Endothelial cell of umbilical vein (primary cell): ENCODE measurements around the gene NFYA. TPM values are rescaled to one million over a fixed set of nuclear protein-coding genes. Genes with fewer than 3 reads are reported as not detected.

Experiments used
- BruUV-seq: library from RNA; stranded (reverse); fragments of 400-500 nt; replicated peaks from 2 replicates; lab custom pipeline; 2021; lab: Mats Ljungman, UMichigan
- CTCF ChIA-PET: fragments of 300-600, 350-600 bp; sonication (Branson Sonifier 250); formaldehyde crosslinking; loops from one replicate; lab custom pipeline; 2021; ENCODE audit warnings: antibody characterized with exemption, inconsistent platforms; lab: Charles Lee
- POLR2A ChIA-PET: fragments of 300-600, 350-600 bp; sonication (Branson Sonifier 250); formaldehyde crosslinking; loops from one replicate; lab custom pipeline; 2021; ENCODE audit warnings: antibody characterized with exemption, inconsistent platforms; lab: Charles Lee
- DNase-seq: peaks from one replicate; pipeline ENCODE4 v3.0.0-alpha.2; 2011; ENCODE audit warnings: low read depth, low spot score
- FAIRE-seq: peaks from 2 replicates; lab custom pipeline; 2011; peaks lifted over from hg19 to GRCh38; lab: Jason Lieb, UNC
- H2AFZ ChIP-seq: 2 replicates; pipeline ENCODE4 v1.6.0; 2012; ENCODE audit warnings: low read depth, low read length, control low read depth, inconsistent platforms
- H3K27ac ChIP-seq: 2 replicates; pipeline ENCODE4 v1.5.1; 2011; ENCODE audit warnings: low read depth, mild to moderate bottlenecking, control low read depth, low read length, moderate library complexity; ENCODE audit not compliant: insufficient read depth
- H3K27me3 ChIP-seq, 2 experiments: 2 replicates each; pipeline versions ENCODE4 v1.6.0 to v1.6.1; 2011; ENCODE audit warnings: low read length in 2 of 2, mixed read lengths in 1 of 2; ENCODE audit not compliant: control insufficient read depth in 2 of 2, insufficient read depth in 2 of 2
- H3K36me3 ChIP-seq, 2 experiments: 2 replicates in 1 of 2; 3 replicates in 1 of 2; pipeline ENCODE4 v1.5.1; 2011; ENCODE audit warnings: low read length in 2 of 2, mild to moderate bottlenecking in 1 of 2, moderate library complexity in 1 of 2; ENCODE audit not compliant: control insufficient read depth in 2 of 2, insufficient read depth in 2 of 2; ENCODE audit errors: extremely low read depth in 1 of 2
- H3K4me1 ChIP-seq: 3 replicates; pipeline ENCODE4 v1.5.1; 2011; ENCODE audit warnings: mild to moderate bottlenecking, low read length; ENCODE audit not compliant: control insufficient read depth, insufficient read depth; ENCODE audit errors: extremely low read depth
- H3K4me2 ChIP-seq: 2 replicates; pipeline ENCODE4 v1.6.1; 2011; ENCODE audit warnings: low read length, control low read depth, mixed read lengths; ENCODE audit not compliant: insufficient read depth
- H3K4me3 ChIP-seq, 3 experiments: fragments of 200-600 bp in 1 of 3; sonication (generic), shearing (Covaris generic) in 1 of 3; replicated peaks in 1 of 3; 2 replicates each; pipeline ENCODE4 v1.5.1; 2011 to 2016; ENCODE audit warnings: control low read depth in 3 of 3, low read length in 3 of 3, mild to moderate bottlenecking in 2 of 3, inconsistent platforms in 1 of 3, low read depth in 1 of 3, moderate library complexity in 1 of 3; ENCODE audit not compliant: insufficient read depth in 1 of 3
- H3K79me2 ChIP-seq: 2 replicates; pipeline ENCODE4 v1.6.0; 2012; ENCODE audit warnings: low read length, inconsistent platforms; ENCODE audit not compliant: control insufficient read depth, insufficient read depth
- H3K9ac ChIP-seq: replicated peaks from 2 replicates; pipeline ENCODE3; 2011; ENCODE audit warnings: low read length, control low read depth; ENCODE audit not compliant: insufficient read depth; ENCODE audit errors: extremely low read depth
- H3K9me1 ChIP-seq: replicated peaks from 3 replicates; pipeline ENCODE4 v1.6.0; 2011; ENCODE audit warnings: mild to moderate bottlenecking, low read length; ENCODE audit not compliant: control insufficient read depth, insufficient read depth; ENCODE audit errors: extremely low read depth
- H3K9me3 ChIP-seq: replicated peaks from 2 replicates; pipeline ENCODE4 v1.5.1; 2012; ENCODE audit warnings: low read length, inconsistent platforms; ENCODE audit not compliant: control insufficient read depth, insufficient read depth
- H4K20me1 ChIP-seq: replicated peaks from 2 replicates; pipeline ENCODE3; 2011; ENCODE audit warnings: mild to moderate bottlenecking, low read length; ENCODE audit not compliant: control insufficient read depth, insufficient read depth; ENCODE audit errors: extremely low read depth
- CTCF ChIP-seq, 2 donors: IDR thresholded peaks; 1 replicate in 1 of 2; 2 replicates in 1 of 2; pipeline ENCODE4 v1.5.1; 2011; ENCODE audit warnings: low read length in 2 of 2, mild to moderate bottlenecking in 2 of 2, moderate library complexity in 2 of 2, control low read depth in 1 of 2, inconsistent platforms in 1 of 2, low read depth in 1 of 2; ENCODE audit not compliant: insufficient read depth in 1 of 2; ENCODE audit errors: extremely low read depth in 1 of 2
- EZH2 ChIP-seq: IDR thresholded peaks from 2 replicates; pipeline ENCODE4 v1.6.1; 2012; ENCODE audit warnings: borderline replicate concordance, low read depth, mild to moderate bottlenecking, moderate library complexity, low read length, inconsistent platforms; ENCODE audit not compliant: severe bottlenecking
- FOS ChIP-seq: IDR thresholded peaks from 2 replicates; pipeline ENCODE4 v1.6.1; 2011; ENCODE audit warnings: mild to moderate bottlenecking, low read length, moderate library complexity, borderline replicate concordance; ENCODE audit not compliant: insufficient read depth
- GATA2 ChIP-seq: IDR thresholded peaks from 2 replicates; pipeline ENCODE4 v1.7.0; 2011; ENCODE audit warnings: low read depth, mild to moderate bottlenecking, moderate library complexity, mixed read lengths, low read length; ENCODE audit not compliant: insufficient read length, insufficient read depth
- JUN ChIP-seq: IDR thresholded peaks from 2 replicates; pipeline ENCODE4 v1.6.1; 2011; ENCODE audit warnings: borderline replicate concordance, low read depth; ENCODE audit not compliant: insufficient read length, insufficient read depth
- MAX ChIP-seq: IDR thresholded peaks from 2 replicates; pipeline ENCODE4 v1.6.1; 2011; ENCODE audit not compliant: insufficient read depth, insufficient read length
- MYC ChIP-seq: IDR thresholded peaks from one replicate; pipeline ENCODE4 v1.6.1; 2011; ENCODE audit warnings: mild to moderate bottlenecking, low read depth, low read length
- POLR2A ChIP-seq: IDR thresholded peaks from 2 replicates; pipeline ENCODE4 v1.6.1; 2012; ENCODE audit warnings: low read depth, mild to moderate bottlenecking, control low read depth, low read length
- POLR2AphosphoS5 ChIP-seq: IDR thresholded peaks from 2 replicates; pipeline ENCODE4 v1.6.1; 2012; ENCODE audit warnings: low read depth, mild to moderate bottlenecking, control low read depth, low read length, moderate library complexity; ENCODE audit not compliant: insufficient read depth
- dilution Hi-C: fragments of 300-500 bp; cut with MboI; formaldehyde crosslinking; loops from one replicate; pipeline ENCODE4 v1.15.0; 2019; ENCODE audit warnings: low sequenced_read_pairs; ENCODE audit not compliant: extremely low pct_ligation_motif_present
- intact Hi-C: fragments of 100-400 bp; cut with micrococcal nuclease; formaldehyde crosslinking; loops from one replicate; pipeline ENCODE4 v1.10.0; 2022
- polyA plus RNA-seq, 4 experiments: library from polyadenylated mRNA; depleted of rRNA in 3 of 4; stranded (reverse) in 3 of 4; unstranded in 1 of 4; fragments of >200 nt; gene quantifications; 2 replicates each; pipeline versions ENCODE4 v1.2.1 to v1.2.3, GENCODE V29; 2011 to 2012; ENCODE audit warnings: missing spikeins in 1 of 4
- total RNA-seq: library from RNA; stranded (reverse); gene quantifications from 2 replicates; pipeline ENCODE4 v1.2.3, GENCODE V29; 2021

The NFYA gene
- total and polyA plus RNA-seq, 2 donors (not counting 3 experiments of a cell fraction or from before 2014, with no cell fraction given), result 13.1 to 29.0 TPM

GRCh38 chr6:41059556-41059955 is 13.2 kb upstream of the NFYA start:
- Histone ChIP-seq H3K79me2 (no peaks in the 10 kb centered on the region), H3K9me3 (no peaks in the 10 kb centered on the region), H3K9ac (no peak overlapping the region), H3K4me2 (no peak overlapping the region), H3K9me1 (no peaks in the 10 kb centered on the region), H3K27me3 (peaks cover 0 to 2% of the 10 kb centered on the region in 2 experiments), H3K36me3 (no peaks in the 10 kb centered on the region), H2AFZ (no peak overlapping the region), H3K4me1 (peaks cover 5% of the 10 kb centered on the region), H3K27ac (no peak overlapping the region), H4K20me1 (no peaks in the 10 kb centered on the region), H3K4me3 (no peak overlapping the region)
- DNase-seq (no peak), FAIRE-seq (no peak)
- intact Hi-C loops (no loop called here), dilution Hi-C loops (no loop called here)
- BruUV-seq, result no TSS peak
- TF ChIP-seq POLR2AphosphoS5, result no peak
- no peak for TF ChIP-seq CTCF (IDR thresholded peaks at IDR 0.05; ENCODE audit: extremely low read depth in 1 of 2, insufficient read depth in 1 of 2, low read depth in 1 of 2, low read length in 2 of 2)
- TF ChIP-seq MAX, result no peak
- no peak for TF ChIP-seq MYC
- TF ChIP-seq EZH2, result no peak
- no peak for TF ChIP-seq POLR2A
- TF ChIP-seq FOS, result no peak
- TF ChIP-seq JUN, result no peak
- no peak for TF ChIP-seq GATA2
- POLR2A ChIA-PET, result no interaction called here
- CTCF ChIA-PET, result interaction anchor here (1.0 kb wide), 1 partner anchor 122 kb away, joined by 3 read pairs; no protein-coding TSS in a partner anchor
